Measurements from ENCODE around the gene FGFBP3. TPM values are rescaled to one million over a fixed set of nuclear protein-coding genes. Genes with fewer than 3 reads are reported as not detected.

The FGFBP3 gene
- total RNA-seq, 1 experiment from 2014 or later: 1.1 TPM

GRCh38 chr10:91885362-91886079, 23.8 kb downstream of the FGFBP3 start:
- no peak for DNase-seq (ENCODE audit: unreplicated experiment)
- POLR2A ChIA-PET: no interaction called here
- H3K4me3 Mint-ChIP-seq (ENCODE audit: unreplicated experiment): no peak overlapping the region
- H3K9me3 Mint-ChIP-seq (ENCODE audit: unreplicated experiment): no peaks in the 10 kb centered on the region
- no peak overlapping the region for H3K27ac Mint-ChIP-seq (ENCODE audit: low read depth, unreplicated experiment)
- CTCF ChIA-PET: no interaction called here
- no peaks in the 10 kb centered on the region for H3K36me3 Mint-ChIP-seq (ENCODE audit: insufficient read depth, unreplicated experiment)
- no peaks in the 10 kb centered on the region for H3K27me3 Mint-ChIP-seq (ENCODE audit: insufficient read depth, unreplicated experiment)
- no peaks in the 10 kb centered on the region for H3K4me1 Mint-ChIP-seq (ENCODE audit: insufficient read depth, unreplicated experiment)
- no TSS peak for BruUV-seq (replicated peaks)
- intact Hi-C loops (cut with micrococcal nuclease): no loop called here
- no peak for TF ChIP-seq CTCF (IDR thresholded peaks at IDR 0.05; ENCODE audit: unreplicated experiment)

GRCh38 chr10:91884536-91884935, 24.8 kb downstream of the FGFBP3 start:
- no peaks in the 10 kb centered on the region for H3K4me1 Mint-ChIP-seq (ENCODE audit: insufficient read depth, unreplicated experiment)
- H3K27ac Mint-ChIP-seq (ENCODE audit: low read depth, unreplicated experiment): no peak overlapping the region

GRCh38 chr10:91883549-91884444, 25.5 kb downstream of the FGFBP3 start:
- no peak for TF ChIP-seq CTCF (IDR thresholded peaks at IDR 0.05; ENCODE audit: unreplicated experiment)
- intact Hi-C loops (cut with micrococcal nuclease): no loop called here
- Mint-ChIP-seq H3K27ac (ENCODE audit: low read depth, unreplicated experiment) (no peak overlapping the region), H3K27me3 (ENCODE audit: insufficient read depth, unreplicated experiment) (no peaks in the 10 kb centered on the region), H3K36me3 (ENCODE audit: insufficient read depth, unreplicated experiment) (no peaks in the 10 kb centered on the region), H3K9me3 (ENCODE audit: unreplicated experiment) (no peaks in the 10 kb centered on the region), H3K4me3 (ENCODE audit: unreplicated experiment) (no peak overlapping the region), H3K4me1 (ENCODE audit: insufficient read depth, unreplicated experiment) (no peaks in the 10 kb centered on the region)
- BruUV-seq (replicated peaks): no TSS peak
- POLR2A ChIA-PET: interaction anchor here (0.6 to 0.7 kb wide), 2 partner anchors 11 to 406 kb away, joined by 3 read pairs; no protein-coding TSS in a partner anchor
- CTCF ChIA-PET: interaction anchor here (0.5 to 0.6 kb wide), 2 partner anchors 26 to 1399 kb away, joined by 3 to 4 read pairs; no protein-coding TSS in a partner anchor
- no peak for DNase-seq (ENCODE audit: unreplicated experiment)

More at GRCh38 chr10:91884536-91884935, 24.8 kb downstream of the FGFBP3 start:
- H3K36me3 Mint-ChIP-seq (ENCODE audit: insufficient read depth, unreplicated experiment): no peaks in the 10 kb centered on the region
- BruUV-seq (replicated peaks): no TSS peak
- no peak for DNase-seq (ENCODE audit: unreplicated experiment)
- ChIA-PET POLR2A (interaction anchor here (0.6 kb wide), 1 partner anchor 11 kb away, joined by 3 read pairs; no protein-coding TSS in a partner anchor), CTCF (no interaction called here)
- no peak overlapping the region for H3K4me3 Mint-ChIP-seq (ENCODE audit: unreplicated experiment)
- no peaks in the 10 kb centered on the region for H3K9me3 Mint-ChIP-seq (ENCODE audit: unreplicated experiment)
- TF ChIP-seq CTCF (IDR thresholded peaks at IDR 0.05; ENCODE audit: unreplicated experiment): no peak
- intact Hi-C loops (cut with micrococcal nuclease): no loop called here
- H3K27me3 Mint-ChIP-seq (ENCODE audit: insufficient read depth, unreplicated experiment): no peaks in the 10 kb centered on the region

- BruUV-seq (replicated peaks): no TSS peak
- no peak overlapping the region for H3K27ac Mint-ChIP-seq (ENCODE audit: low read depth, unreplicated experiment)
- H3K27me3 Mint-ChIP-seq (ENCODE audit: insufficient read depth, unreplicated experiment): no peaks in the 10 kb centered on the region
- H3K9me3 Mint-ChIP-seq (ENCODE audit: unreplicated experiment): no peaks in the 10 kb centered on the region
- H3K4me1 Mint-ChIP-seq (ENCODE audit: insufficient read depth, unreplicated experiment): no peaks in the 10 kb centered on the region
- TF ChIP-seq CTCF (IDR thresholded peaks at IDR 0.05; ENCODE audit: unreplicated experiment): no peak
- peak; percentile 9 for DNase-seq (ENCODE audit: unreplicated experiment)
- no peak overlapping the region for H3K4me3 Mint-ChIP-seq (ENCODE audit: unreplicated experiment)
- H3K36me3 Mint-ChIP-seq (ENCODE audit: insufficient read depth, unreplicated experiment): no peaks in the 10 kb centered on the region
- CTCF ChIA-PET: interaction anchor here (0.7 to 0.8 kb wide), 2 partner anchors 17 to 94 kb away, joined by 3 read pairs; no protein-coding TSS in a partner anchor
- intact Hi-C loops (cut with micrococcal nuclease): no loop called here
- POLR2A ChIA-PET: interaction anchor here (1.5 kb wide), 1 partner anchor 12 kb away, joined by 4 read pairs; no protein-coding TSS in a partner anchor
These were observed 29.0 kb downstream of the FGFBP3 start for GRCh38 chr10:91880310-91880709.

All from MCF 10A (cell line).